ENCODE results near the gene CARD14.
"Not testable (repeated sequence)": the region's sequence is repeated elsewhere in the genome, so short reads cannot be mapped to it uniquely, and the experiment has no call there.

Gene CARD14

DNA sequence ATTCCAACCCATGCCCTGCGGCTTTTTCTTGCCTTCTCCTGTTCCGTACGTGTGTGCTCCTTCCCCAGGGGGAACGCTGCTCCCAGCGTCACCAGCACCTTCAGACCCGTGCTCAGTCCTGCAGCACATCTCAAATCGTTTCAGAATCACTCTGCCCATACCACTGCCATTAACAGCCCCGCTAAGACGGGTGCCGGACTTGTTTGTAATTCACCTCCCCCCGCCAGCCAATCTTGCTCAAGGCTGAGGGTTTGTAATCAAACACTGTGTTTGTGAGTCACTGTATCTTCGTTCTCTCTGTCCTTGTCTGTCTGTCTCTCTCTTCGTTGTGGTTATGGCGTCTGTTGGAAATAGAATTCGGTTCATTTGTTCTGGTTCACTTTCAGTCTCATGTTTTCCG lies 17.3 kb downstream of the CARD14 start:
- no peak for DNase-seq

DNA sequence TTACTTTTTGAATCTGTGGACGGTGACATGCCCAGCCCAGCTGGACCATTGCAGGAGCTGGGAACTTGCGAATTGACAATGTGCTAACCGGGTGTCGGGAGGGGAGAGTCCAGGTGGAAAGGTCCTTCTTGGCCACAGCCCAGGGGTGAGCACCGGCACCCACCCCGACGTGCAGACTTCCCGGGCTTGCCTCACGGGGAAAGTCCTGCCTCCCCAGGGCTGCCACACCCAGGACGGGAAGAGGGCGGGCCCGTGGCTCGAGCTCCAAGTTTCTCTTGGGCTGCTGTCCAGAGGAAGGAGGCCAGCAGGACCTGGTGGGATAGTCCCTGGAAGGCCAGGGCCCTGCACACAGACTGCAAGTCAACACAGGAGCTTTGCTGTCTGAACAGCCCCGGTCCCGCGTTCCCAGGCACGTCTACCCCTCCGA lies 17.7 kb downstream of the CARD14 start:
- no peak for DNase-seq

DNA sequence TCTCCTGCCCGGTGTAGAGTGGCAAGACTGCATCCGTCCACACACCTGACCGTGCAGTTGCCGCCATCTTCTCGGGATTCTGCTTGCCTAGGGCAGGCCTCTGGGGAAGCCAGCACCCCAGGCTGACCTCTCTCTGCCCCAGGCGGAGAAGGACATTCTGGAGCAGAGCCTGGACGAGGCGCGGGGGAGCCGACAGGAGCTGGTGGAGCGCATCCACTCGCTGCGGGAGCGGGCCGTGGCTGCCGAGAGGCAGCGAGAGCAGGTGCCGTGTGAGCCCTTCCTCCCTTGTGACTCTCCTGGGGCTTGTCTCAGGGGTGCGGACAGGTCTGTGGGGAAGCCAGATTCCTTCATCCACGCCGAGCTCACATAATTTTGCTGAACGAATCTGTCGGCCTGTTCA lies 19.8 kb downstream of the CARD14 start:
- DNase-seq = no peak

DNA sequence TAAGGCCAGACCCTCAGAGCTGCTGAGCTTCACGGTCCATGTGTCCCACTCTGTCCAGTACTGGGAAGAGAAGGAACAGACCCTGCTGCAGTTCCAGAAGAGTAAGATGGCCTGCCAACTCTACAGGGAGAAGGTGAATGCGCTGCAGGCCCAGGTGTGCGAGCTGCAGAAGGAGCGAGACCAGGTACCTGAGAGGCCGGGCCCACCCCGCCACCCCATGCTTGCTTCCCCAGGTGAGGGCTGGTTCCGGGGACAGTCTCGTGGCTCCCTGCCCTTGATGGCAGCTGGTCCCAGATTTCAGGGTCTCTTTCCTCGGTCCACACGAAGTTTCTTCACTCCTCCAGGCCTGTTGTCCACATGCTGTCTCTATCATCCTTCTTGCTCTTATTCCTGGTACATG lies 20.9 kb downstream of the CARD14 start:
- DNase-seq = no peak

DNA sequence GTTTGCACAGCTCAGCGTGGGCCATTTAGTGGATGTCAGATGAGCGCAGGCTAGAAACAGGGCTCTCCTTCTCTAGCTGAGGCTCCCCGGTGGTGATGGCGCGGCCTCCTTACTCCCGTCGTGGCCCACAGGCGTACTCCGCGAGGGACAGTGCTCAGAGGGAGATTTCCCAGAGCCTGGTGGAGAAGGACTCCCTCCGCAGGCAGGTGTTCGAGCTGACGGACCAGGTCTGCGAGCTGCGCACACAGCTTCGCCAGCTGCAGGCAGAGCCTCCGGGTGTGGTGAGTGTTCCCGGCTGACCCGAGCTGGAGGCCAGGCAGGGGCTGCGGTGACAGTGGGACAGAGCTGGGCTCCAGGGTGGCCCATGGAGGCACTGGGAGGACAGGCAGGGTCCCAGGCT lies 21.4 kb downstream of the CARD14 start:
- DNase-seq = no peak

DNA sequence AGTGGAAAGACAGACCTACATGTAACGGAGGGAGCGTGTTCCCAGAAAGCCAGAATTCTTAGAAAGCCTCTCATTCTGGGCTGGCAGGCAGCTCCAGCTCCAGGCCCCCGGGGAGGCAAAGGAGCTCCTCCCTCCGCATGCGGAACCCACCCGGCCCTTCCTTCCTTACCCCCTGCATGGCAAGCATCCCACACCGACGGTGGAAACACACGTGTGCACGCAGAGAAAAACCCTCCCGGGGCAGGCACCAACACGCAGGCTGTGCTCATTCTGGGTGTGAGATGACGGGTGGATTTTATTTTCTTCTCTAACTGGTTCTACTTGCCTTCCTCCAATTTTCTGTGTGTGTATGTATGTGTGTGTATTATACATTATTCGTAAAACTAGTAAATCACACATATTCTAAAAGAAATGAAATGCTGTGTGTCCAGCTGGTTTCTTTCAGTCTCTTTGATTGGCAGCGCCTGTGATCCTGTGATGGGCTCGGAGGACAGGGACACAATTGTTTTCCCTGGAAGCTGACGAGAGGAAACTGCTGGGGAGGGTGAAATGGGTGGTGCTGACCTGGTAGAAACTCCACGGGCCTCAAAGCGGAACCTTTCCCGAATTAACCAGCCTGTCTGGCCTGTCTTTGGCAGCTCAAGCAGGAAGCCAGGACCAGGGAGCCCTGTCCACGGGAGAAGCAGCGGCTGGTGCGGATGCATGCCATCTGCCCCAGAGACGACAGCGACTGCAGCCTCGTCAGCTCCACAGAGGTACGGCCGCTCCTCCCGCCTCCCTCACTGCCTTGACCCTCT lies 22.2 kb downstream of the CARD14 start:
- no peak for DNase-seq

DNA sequence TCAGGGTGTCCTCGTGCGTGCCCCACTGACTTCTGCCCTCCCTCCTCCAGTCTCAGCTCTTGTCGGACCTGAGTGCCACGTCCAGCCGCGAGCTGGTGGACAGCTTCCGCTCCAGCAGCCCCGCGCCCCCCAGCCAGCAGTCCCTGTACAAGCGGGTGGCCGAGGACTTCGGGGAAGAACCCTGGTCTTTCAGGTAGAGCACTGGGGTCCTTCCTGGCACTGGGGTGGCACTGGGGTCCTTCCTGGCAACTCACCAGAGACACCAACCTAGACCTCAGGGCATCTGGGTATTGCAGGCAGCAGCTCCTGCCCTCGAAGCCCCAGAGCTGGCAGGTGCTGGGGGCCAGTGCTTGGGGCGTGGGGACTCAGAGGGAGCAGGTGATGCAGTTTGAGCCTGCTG lies 25.3 kb downstream of the CARD14 start:
- no peak for DNase-seq

DNA sequence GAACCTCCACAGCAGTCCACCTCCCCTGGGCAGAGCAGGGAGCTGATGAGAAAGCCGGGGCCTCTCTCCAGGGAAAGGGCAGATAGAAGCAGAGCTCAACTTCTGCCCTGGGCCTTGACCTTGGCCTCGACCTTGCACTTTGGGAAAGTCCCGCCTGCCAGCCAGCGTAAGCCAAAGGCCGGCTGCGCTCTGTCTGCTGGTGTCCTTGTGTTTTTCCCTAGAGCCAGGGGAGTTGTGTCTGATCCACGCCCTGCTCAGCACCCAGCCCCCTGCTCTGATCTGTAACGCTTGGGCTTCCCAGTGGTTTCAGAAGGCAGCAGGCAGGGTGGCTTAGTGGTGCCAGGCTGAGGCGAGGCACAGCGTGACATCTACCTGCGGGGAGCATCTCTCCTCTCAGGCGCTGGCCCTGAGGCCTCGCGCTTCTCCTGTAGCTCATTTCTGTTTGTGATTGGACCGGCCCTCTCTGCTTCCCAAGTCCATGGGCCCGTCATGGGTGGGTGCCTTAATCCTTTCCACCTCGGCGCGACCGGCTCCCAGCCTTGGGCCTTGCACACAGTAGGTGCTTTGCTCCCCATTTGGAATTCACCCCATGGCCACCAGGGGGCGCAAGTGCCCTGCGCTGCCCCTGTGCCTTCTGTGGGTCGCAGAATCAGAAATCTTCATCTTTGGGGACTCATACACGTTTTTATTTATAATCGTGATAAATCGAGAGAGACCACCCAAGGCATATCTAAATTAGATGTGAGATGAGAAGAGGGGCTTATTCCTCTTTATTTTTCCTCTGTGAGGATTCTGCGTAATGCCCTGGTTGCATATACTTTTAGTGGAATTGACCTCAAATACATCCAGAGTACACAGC lies 26.1 kb downstream of the CARD14 start:
- peak; percentile 46 for DNase-seq

DNA sequence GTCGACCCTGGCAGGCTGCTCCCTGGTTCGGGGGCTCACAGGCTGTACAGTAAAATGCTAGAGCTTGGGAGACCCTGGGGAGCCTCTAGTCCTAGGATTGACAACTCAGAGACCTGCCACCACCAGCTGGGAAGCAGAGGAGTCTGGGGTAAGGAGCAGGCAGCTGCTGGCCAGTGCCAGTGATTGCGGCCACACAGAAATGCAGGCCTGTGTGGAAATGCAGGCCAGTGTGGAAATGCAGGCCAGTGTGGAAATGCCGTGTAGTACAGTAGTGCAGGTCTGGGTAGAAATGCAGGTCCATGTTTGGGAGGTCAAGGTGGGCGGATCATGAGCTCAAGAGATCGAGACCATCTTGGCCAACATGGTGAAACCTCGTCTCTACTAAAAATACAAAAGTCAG lies 26.8 kb downstream of the CARD14 start:
- no peak for DNase-seq

DNA sequence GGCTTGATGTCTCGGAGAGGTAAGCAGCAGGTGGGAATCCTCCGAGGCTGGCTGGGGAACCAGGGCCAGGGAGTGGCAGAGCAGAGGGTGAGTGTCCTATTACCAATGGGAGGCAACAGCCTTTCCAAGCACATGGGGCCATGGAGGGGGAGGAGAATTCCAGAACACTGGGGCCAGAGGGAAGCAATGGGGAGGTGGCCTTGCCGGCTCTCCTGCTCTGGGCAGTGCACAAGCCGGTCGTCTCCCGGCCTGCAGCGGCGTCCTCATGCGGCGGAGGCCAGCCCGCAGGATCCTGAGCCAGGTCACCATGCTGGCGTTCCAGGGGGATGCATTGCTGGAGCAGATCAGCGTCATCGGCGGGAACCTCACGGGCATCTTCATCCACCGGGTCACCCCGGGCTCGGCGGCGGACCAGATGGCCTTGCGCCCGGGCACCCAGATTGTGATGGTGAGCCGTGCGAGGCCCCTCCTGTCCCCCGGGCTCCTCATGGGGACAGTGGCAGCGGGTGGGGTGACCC lies 28.4 kb downstream of the CARD14 start:
- DNase-seq = no peak

DNA sequence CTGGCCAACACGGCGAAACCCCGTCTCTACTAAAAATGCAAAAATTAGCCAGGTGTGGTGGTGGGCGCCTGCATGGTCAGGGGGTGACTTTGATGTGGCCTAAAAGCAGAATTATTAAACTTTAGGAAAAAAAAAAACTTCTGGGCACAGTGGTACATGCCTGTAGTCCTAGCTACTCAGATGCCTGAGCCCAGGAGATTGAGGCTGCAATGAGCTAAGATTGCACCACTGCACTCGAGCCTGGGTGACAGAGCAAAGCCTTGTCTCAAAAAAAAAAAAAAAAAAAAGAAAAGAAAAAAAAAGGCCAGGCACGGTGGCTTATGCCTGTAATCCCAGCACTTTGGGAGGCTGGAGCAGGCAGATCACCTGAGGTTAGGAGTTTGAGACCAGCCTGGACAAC lies 29.5 kb downstream of the CARD14 start:
- DNase-seq = not testable (repeated sequence)

DNA sequence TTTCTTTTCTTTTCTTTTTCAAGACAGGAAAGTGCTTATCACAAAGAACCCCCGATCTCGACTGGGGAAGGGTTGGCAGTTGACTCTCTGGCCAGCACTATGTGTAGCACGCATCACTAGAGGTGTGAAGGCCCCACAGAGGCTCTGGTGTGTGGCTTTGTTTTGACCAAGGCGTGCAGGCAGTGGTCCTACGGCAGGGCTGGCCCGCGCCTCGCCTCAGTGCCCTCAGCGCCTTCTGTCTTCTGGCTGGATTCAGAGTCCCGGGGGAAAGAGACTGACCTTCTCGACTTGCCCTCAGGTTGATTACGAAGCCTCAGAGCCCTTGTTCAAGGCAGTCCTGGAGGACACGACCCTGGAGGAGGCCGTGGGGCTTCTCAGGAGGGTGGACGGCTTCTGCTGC lies 31.6 kb downstream of the CARD14 start:
- no peak for DNase-seq

DNA sequence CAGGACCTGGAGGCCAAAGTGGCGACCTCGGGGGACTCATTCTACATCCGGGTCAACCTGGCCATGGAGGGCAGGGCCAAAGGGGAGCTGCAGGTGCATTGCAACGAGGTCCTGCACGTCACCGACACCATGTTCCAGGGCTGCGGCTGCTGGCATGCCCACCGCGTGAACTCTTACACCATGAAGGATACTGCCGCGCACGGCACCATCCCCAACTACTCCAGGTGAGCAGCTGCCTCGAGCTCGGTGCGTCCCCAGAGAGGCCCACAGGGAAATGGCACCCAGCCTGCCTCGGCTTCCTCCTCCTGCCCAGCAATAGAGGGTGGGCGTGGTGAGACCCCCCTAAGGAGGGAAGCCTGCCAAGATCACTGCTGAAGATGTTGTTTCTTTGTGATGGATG lies 32.4 kb downstream of the CARD14 start:
- DNase-seq = no peak

DNA sequence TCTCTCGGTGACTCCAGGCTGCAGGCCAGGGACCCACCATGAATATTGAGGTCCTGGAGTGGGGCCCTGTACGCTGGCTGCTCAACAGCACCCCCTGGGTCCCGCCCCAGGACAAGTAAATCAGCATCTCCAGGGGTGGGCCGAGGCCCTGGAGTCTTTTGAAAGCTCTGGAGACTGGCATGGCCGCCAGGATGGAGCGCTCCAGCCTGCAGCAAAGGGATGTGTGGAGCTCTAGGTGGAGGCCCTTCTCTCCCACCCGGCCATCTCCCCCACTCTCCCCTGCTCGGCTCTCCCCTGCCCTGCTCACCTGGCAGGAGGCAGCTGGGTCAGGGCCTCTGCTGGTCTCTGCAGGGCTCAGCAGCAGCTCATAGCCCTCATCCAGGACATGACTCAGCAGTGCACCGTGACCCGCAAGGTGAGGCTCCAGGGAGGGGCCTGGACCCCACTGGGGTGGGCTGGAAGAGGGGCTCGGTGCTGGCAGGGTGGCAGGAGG lies 33.7 kb downstream of the CARD14 start:
- DNase-seq = no peak

DNA sequence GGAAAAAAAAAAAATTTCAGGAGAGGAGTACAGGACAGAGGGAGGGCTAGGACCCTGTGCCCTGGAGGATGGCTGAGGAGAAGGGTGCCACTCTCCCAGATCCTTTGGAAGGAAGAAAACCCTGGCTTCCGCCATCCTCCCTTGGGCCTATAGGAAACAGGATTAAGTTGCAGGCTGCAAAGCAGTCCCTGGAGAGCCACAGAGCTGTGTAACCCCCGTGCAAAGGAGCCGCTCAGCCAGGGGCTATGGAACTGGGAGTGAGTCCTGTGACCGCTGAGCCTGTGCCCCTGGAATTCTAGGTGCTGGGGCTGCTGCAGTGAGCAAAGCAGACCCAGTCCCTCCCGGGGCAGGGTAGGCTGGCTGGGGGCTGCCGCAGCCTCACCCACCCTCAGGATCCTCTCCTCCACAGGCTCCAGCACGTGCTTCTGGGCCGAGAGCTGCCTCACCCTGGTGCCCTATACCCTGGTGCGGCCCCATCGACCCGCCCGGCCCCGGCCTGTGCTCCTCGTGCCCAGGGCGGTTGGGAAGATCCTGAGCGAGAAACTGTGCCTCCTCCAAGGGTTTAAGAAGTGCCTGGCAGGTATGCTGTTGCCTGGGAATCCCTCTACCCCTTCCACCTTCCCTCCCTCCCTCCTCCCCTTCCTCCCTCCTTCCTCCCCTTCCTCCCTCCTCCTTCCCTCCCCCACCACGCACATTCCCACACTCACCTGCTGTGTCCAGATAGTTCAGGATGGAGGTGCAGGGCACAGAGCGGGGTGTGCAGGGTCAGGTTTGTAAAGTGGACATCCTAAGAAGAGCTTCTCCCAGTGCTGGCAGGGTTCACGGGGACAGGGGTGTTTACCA lies 35.0 kb downstream of the CARD14 start:
- no peak for DNase-seq

DNA sequence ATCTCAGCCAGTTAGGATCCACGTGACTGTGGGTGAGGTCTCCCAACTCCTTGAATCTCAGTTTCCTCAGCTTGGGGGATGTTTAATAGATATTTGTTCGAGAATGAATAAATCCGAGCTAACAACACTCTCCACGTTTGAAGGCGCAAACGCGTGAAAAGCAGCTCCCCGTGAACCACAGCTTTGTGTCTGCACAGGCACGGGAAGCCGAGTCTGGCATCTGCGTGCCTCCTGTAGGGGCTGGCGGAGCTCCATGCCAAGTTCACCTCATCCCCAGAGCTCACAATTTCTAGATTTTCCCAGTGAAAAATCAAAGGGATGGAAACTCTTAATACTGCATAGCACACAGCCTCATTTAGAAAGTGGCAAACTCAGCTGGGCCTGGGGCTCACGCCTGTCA lies 36.0 kb downstream of the CARD14 start:
- DNase-seq = no peak

DNA sequence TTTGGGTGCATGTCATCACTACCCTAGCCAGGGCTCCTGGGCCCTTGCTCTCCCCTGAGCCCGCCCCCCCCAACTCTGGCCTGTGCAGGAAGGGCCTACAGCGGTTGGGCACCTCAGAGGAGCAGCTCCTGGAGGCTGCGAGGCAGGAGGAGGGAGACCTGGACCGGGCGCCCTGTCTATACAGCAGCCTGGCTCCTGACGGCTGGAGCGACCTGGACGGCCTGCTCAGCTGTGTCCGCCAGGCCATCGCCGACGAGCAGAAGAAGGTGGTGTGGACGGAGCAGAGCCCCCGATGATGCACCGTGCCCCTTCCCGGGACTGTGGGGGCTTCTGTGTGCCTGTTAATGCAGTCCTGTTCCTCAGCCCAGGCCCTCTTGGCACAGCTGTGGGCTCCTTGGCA lies 38.2 kb downstream of the CARD14 start:
- no peak for DNase-seq

DNA sequence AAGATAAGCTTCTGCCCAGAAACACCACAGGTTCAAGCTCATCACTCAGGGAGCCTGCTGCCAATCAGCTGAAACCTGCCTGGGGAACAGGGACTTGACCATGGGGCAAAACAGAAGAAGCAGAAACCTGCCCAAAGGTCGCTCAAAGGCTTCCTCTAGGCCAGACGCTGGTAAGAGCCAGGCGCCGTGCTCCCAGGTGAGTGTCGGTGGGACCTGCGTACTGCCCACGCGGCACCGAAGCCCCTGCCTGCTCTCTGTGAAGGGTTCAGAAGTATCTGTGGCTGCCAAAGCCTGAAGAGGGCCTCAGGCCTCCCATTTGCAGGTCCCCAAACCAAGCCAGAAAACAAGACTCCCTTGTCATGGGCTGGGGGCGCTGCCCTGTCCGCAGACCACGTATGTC lies 39.9 kb downstream of the CARD14 start:
- no peak for DNase-seq

DNA sequence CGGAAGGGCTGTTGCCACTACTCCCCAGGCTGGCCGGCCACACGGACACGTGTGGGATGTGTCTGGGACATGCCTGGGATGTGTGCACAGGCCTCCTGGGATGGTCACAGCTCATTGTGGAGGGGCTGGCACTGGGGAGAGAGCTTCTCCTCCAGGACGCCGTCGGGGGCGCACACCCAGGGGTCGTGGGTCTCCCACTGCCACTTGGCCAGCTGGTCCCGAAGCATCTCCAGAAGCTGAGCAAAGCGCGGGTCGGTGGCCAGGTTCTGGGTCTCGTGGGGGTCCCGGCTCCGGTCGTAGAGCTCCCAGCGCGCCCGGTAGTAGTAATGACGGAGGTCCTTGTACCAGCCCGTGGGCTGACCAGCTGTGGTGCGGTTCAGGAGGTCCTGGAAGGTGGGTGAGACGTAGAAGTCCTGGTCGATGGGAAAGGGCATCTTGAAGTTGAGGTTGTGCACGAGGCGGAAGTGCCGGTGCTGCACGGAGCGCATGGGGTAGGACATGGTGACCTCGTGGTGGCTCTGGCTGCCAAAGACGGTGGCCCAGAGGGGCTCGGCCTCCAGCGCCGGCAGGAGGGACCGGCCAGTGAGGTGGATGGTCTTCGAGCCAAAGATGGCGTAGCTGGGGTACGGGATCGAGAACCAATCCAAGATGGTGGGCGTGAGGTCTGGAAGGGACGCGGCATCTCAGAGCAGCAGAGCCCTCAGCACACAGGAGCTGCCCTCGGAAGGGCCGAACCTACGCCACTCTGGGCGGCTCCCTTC lies 40.7 kb downstream of the CARD14 start:
- DNase-seq = no peak

DNA sequence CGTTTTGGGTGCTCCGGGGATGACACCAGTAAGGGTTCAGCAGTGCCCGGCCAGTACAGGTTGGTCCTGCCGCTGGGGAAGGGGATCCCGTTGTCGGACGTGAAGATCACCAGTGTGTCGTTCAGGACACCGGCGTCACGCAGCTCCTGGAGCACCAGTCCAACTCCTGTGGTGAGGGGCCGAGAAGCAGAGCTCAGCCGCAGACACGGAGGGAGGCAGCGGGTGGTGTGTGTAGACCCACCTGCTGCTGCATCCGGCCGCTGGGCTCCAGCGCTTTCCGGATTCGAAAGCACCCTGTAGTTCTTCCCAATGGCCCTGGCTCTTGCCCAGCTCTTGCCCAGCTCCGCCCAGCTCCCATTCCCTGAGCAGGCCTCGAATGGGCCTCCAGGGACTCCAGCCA lies 42.3 kb downstream of the CARD14 start:
- DNase-seq = no peak

DNA sequence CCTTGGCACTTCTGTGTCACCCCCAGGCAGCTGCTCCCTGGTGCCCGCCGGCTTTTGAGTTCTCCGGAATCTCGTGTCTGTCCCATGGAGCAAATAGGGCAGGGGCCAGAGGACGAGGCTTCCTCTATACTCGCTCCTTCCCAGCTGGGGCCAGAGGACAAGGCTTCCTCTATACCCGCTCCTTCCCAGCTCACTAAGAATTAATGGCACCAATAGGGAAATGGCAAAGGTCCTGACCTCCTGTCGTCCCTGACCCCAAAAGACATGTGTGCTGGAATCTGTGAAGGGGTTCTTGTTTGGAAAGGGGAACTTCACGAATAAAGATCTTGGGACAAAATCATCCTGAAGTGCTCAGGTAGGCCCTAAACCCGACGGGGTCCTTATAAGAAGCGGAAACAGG lies 42.7 kb downstream of the CARD14 start:
- no peak for DNase-seq

DNA sequence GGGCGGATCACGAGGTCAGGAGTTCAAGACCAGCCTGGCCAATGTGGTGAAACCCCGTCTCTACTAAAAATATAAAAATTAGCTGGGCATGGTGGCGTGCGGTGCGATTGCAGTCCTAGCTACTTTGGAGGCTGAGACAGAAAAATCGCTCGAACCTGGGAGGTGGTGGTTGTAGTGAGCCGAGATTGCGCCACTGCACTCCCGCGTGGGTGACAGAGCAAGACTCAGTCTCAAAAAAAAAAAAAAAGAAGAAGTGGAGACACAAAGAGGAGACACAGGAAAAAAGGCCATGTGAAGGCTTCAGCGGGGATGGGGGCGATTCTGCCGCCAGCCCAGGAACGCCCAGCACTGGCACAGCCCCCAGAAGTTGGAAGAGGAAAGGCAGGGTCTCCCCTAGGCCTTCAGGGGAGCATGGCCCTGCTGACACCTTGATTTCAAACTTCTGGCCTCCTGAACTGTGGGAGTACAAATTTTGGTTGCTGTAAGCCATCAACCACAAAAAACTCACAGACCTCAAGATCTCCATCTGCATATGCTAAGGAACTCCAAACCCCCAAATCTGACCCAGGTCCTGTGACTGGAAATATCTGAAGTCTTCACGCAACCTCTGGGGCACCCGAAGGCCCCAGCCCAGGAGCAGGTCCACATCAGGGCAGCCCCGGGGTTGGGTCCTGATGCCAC lies 43.3 kb downstream of the CARD14 start:
- DNase-seq = peak; percentile 44
